Measurements from ENCODE around the gene RNF39. TPM values are rescaled to one million over a fixed set of nuclear protein-coding genes. Genes with fewer than 3 reads are reported as not detected.

RNF39 gene
- total RNA-seq, 1 experiment from 2014 or later, result 3.6 TPM

DNA sequence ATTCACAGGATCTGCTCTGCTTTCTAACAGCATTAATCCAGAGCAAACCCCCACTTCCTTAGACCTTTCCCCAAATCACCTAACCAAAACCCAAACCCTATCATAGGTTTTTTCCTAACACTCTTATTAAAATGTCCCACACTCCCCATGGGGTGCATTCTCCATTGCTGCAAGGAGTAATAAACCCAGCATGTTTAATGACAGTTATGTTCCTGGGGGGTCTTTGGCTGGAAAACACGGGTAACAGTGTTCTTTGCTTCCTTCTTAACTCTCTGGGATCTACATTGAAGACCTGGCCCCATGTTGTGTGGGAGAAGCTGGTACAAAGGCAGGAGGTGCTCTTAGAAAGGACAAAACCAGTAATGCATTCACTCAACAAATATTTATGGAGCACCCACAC is 21.3 kb upstream of the RNF39 start:
- Mint-ChIP-seq H3K27me3 (ENCODE audit: insufficient read depth, unreplicated experiment) (peaks cover 18% of the 10 kb centered on the region), H3K36me3 (ENCODE audit: insufficient read depth, unreplicated experiment) (no peaks in the 10 kb centered on the region), H3K4me1 (ENCODE audit: insufficient read depth, unreplicated experiment) (peaks cover 36% of the 10 kb centered on the region), H3K4me3 (ENCODE audit: unreplicated experiment) (no peak overlapping the region), H3K9me3 (ENCODE audit: unreplicated experiment) (no peaks in the 10 kb centered on the region), H3K27ac (ENCODE audit: low read depth, unreplicated experiment) (no peak overlapping the region)
- ChIA-PET POLR2A (interaction anchor here (1.0 to 2.9 kb wide), 2 partner anchors 23 to 30 kb away, joined by 4 to 8 read pairs; partner anchors contain the start of gene PPP1R11), CTCF (interaction anchor here (2.6 kb wide), 1 partner anchor 35 kb away, joined by 12 read pairs; no protein-coding TSS in a partner anchor)
- TF ChIP-seq, protein P1, sequence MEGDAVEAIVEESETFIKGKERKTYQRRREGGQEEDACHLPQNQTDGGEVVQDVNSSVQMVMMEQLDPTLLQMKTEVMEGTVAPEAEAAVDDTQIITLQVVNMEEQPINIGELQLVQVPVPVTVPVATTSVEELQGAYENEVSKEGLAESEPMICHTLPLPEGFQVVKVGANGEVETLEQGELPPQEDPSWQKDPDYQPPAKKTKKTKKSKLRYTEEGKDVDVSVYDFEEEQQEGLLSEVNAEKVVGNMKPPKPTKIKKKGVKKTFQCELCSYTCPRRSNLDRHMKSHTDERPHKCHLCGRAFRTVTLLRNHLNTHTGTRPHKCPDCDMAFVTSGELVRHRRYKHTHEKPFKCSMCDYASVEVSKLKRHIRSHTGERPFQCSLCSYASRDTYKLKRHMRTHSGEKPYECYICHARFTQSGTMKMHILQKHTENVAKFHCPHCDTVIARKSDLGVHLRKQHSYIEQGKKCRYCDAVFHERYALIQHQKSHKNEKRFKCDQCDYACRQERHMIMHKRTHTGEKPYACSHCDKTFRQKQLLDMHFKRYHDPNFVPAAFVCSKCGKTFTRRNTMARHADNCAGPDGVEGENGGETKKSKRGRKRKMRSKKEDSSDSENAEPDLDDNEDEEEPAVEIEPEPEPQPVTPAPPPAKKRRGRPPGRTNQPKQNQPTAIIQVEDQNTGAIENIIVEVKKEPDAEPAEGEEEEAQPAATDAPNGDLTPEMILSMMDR (IDR thresholded peaks at IDR 0.05; ENCODE audit: unreplicated experiment), result no peak
- BruUV-seq (replicated peaks), result no TSS peak
- no peak for DNase-seq (ENCODE audit: unreplicated experiment)
- intact Hi-C loops (cut with micrococcal nuclease), result no loop called here

DNA sequence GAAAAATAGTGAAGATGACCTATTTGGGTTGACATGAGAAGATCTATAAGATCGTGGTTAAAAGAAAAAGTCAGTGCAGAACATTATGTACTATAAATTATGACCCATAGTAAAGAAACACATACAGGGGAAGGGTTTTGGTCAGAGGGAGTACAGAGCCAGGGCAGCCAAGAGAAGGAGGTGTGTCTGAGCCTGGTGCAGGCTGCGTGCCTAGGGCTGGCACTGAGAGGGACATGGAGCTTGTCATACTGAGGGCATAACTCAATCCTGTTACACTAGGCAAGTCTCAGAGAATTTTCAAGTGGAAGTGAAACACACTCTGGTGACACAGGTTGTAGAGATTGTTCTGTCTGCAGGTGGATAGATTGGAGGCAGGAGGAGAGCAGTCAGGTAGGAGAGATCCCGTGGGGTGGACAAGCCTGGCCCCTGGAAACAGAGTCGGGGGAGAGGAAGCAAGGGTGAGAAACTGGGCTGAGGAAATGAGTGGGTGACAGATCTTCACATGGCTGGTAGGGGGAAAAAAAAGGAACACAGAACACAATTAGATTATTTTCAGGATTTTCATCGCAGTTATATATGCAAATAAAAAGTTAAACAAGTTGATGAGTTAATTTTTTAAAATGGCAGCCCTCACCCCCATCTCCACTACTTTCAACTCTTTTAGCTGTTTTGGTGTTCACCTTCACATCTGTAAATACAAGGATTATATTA is 18.5 kb upstream of the RNF39 start:
- intact Hi-C loops (cut with micrococcal nuclease), result no loop called here
- BruUV-seq (replicated peaks), result no TSS peak
- H3K36me3 Mint-ChIP-seq (ENCODE audit: insufficient read depth, unreplicated experiment), result no peaks in the 10 kb centered on the region
- H3K27ac Mint-ChIP-seq (ENCODE audit: low read depth, unreplicated experiment), result no peak overlapping the region
- POLR2A ChIA-PET, result interaction anchor here (0.5 to 3.0 kb wide), 7 partner anchors 7 to 119 kb away, joined by 3 to 16 read pairs (median 4); partner anchors contain the start of genes POLR1H and TRIM26
- H3K27me3 Mint-ChIP-seq (ENCODE audit: insufficient read depth, unreplicated experiment), result peaks cover 18% of the 10 kb centered on the region
- CTCF ChIA-PET, result interaction anchor here (0.8 to 2.6 kb wide), 4 partner anchors 10 to 37 kb away, joined by 6 to 12 read pairs (median 9); no protein-coding TSS in a partner anchor
- no peak overlapping the region for H3K4me3 Mint-ChIP-seq (ENCODE audit: unreplicated experiment)
- DNase-seq (ENCODE audit: unreplicated experiment), result no peak
- H3K4me1 Mint-ChIP-seq (ENCODE audit: insufficient read depth, unreplicated experiment), result peaks cover 39% of the 10 kb centered on the region
- no peaks in the 10 kb centered on the region for H3K9me3 Mint-ChIP-seq (ENCODE audit: unreplicated experiment)
- TF ChIP-seq, protein P1 (IDR thresholded peaks at IDR 0.05; ENCODE audit: unreplicated experiment), result no peak

DNA sequence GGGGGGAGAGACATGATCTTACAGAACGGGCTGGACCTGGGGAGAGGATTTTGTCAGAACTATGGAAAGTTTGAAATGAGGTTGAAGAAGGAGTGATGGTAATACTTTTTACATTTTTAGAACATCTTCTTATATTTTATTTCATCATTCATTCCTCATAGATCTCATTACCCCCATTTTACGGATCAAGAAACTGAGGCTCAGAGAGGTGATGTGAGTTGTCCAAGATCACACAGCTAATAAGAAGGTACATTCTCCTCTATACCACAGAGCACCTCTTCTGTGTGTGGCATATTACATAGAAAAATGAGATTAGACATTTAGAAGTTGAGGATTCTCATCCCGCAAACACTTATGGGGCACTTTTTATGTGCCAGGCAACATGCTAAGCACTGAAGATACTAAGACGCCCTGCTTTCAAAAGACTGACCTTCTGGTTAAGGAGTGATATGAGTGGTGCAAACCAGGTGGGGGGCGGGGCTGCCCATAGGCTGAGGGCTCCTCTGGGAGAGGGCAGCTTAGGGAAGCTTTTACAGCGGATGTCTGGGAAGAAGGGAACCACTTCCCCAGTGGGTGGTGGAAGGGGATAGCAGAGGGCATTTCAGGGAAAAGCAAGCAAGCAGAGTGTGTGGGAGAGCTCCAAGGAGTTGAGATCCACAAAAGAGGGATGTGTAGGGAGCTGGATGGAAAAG is 17.4 kb upstream of the RNF39 start:
- POLR2A ChIA-PET, result interaction anchor here (0.6 to 3.0 kb wide), 4 partner anchors 9 to 32 kb away, joined by 4 to 16 read pairs (median 8); partner anchors contain the start of genes POLR1H and PPP1R11
- Mint-ChIP-seq H3K36me3 (ENCODE audit: insufficient read depth, unreplicated experiment) (no peaks in the 10 kb centered on the region), H3K27ac (ENCODE audit: low read depth, unreplicated experiment) (no peak overlapping the region), H3K4me3 (ENCODE audit: unreplicated experiment) (no peak overlapping the region), H3K27me3 (ENCODE audit: insufficient read depth, unreplicated experiment) (peaks cover 9% of the 10 kb centered on the region), H3K9me3 (ENCODE audit: unreplicated experiment) (no peaks in the 10 kb centered on the region), H3K4me1 (ENCODE audit: insufficient read depth, unreplicated experiment) (peaks cover 35% of the 10 kb centered on the region)
- TF ChIP-seq, protein P1 (IDR thresholded peaks at IDR 0.05; ENCODE audit: unreplicated experiment), result no peak
- no peak for DNase-seq (ENCODE audit: unreplicated experiment)
- intact Hi-C loops (cut with micrococcal nuclease), result no loop called here
- CTCF ChIA-PET, result interaction anchor here (1.3 to 2.5 kb wide), 3 partner anchors 11 to 443 kb away, joined by 5 to 10 read pairs (median 8); no protein-coding TSS in a partner anchor
- no TSS peak for BruUV-seq (replicated peaks)

All from MCF 10A (cell line).